Measurements from ENCODE around the gene ZNF385B. TPM values are rescaled to one million over a fixed set of nuclear protein-coding genes. Genes with fewer than 3 reads are reported as not detected.

Gene ZNF385B
- total RNA-seq, 1 donor from 2014 or later, result 0.51 TPM

GRCh38 chr2:179435566-179435965 lies 425.8 kb downstream of the ZNF385B start:
- no peak for DNase-seq

GRCh38 chr2:179435000-179435399 lies 426.4 kb downstream of the ZNF385B start:
- DNase-seq, result no peak

- DNase-seq, result no peak
Observed at GRCh38 chr2:179434357-179434756, 427.1 kb downstream of the ZNF385B start.

- DNase-seq, result peak; percentile 8
Observed at GRCh38 chr2:179432751-179433150, 428.7 kb downstream of the ZNF385B start.

- DNase-seq, result no peak
Observed at GRCh38 chr2:179429597-179429996, 431.8 kb downstream of the ZNF385B start.

GRCh38 chr2:179429060-179429471 lies 432.3 kb downstream of the ZNF385B start:
- peak; percentile 11 for DNase-seq

- DNase-seq, result peak; percentile 51
Observed at GRCh38 chr2:179428649-179429048, 432.8 kb downstream of the ZNF385B start.

- DNase-seq, result no peak
Observed at GRCh38 chr2:179427065-179427464, 434.3 kb downstream of the ZNF385B start.

GRCh38 chr2:179424571-179424970 lies 436.8 kb downstream of the ZNF385B start:
- no peak for DNase-seq

GRCh38 chr2:179422037-179422643 lies 439.3 kb downstream of the ZNF385B start:
- peak; percentile 79 for DNase-seq

GRCh38 chr2:179417436-179417949 lies 443.9 kb downstream of the ZNF385B start:
- no peak for DNase-seq

GRCh38 chr2:179412112-179412511 lies 449.3 kb downstream of the ZNF385B start:
- no peak for DNase-seq

GRCh38 chr2:179410552-179411356 lies 450.7 kb downstream of the ZNF385B start:
- peak; percentile 78 for DNase-seq

GRCh38 chr2:179403624-179404023 lies 457.8 kb downstream of the ZNF385B start:
- DNase-seq, result no peak

- DNase-seq, result no peak
Observed at GRCh38 chr2:179393481-179393880, 467.9 kb downstream of the ZNF385B start.

Small RNA genes within 50 kb of the gene (small RNA-seq; reads per million reads assigned to genes)
- not detected for gene MIR1258 (ENCODE audit: low replicate concordance)

Other genes with a start within 250 kb of the ZNF385B start
- gene CWC22, start 145.7 kb upstream of the ZNF385B start, total RNA-seq, result 24.4 TPM